GM12872 (cell line): Measurements from ENCODE around the gene SH3RF1.

Source experiments
- CTCF ChIP-seq: IDR thresholded peaks from 3 replicates; pipeline ENCODE4 v1.5.1; 2011; ENCODE audit warnings: low read depth, mild to moderate bottlenecking, low read length, moderate library complexity; ENCODE audit not compliant: insufficient read depth

Gene SH3RF1

GRCh38 chr4:169220447-169220846 lies 50.3 kb downstream of the SH3RF1 start:
- TF ChIP-seq CTCF: no peak

- TF ChIP-seq CTCF: no peak
Observed at GRCh38 chr4:169219440-169219839, 51.3 kb downstream of the SH3RF1 start.

- no peak for TF ChIP-seq CTCF
Observed at GRCh38 chr4:169215656-169216055, 55.1 kb downstream of the SH3RF1 start.

GRCh38 chr4:169212981-169213380 lies 57.8 kb downstream of the SH3RF1 start:
- no peak for TF ChIP-seq CTCF

GRCh38 chr4:169210504-169211118 lies 60.1 kb downstream of the SH3RF1 start:
- no peak for TF ChIP-seq CTCF

GRCh38 chr4:169209388-169209883 lies 61.3 kb downstream of the SH3RF1 start:
- TF ChIP-seq CTCF: no peak

- TF ChIP-seq CTCF: no peak
Observed at GRCh38 chr4:169208516-169208915, 62.2 kb downstream of the SH3RF1 start.

GRCh38 chr4:169208090-169208455 lies 62.7 kb downstream of the SH3RF1 start:
- TF ChIP-seq CTCF: no peak
